Neutrophil (primary cell): Measurements from ENCODE around the gene FOXD3.

Experiments used
- H3K27ac ChIP-seq: fragments of 200-600 bp; sonication (generic); 2 replicates; pipeline ENCODE4 v1.5.1; 2016; ENCODE audit warnings: mild to moderate bottlenecking, moderate library complexity
- H3K27me3 ChIP-seq: fragments of 200-600 bp; sonication (generic); 2 replicates; pipeline ENCODE4 v1.6.0; 2016; ENCODE audit warnings: mild to moderate bottlenecking
- H3K36me3 ChIP-seq: fragments of 200-600 bp; sonication (generic); 2 replicates; pipeline ENCODE4 v1.5.1; 2017
- H3K4me1 ChIP-seq, 2 experiments: fragments of 200-600 bp in 1 of 2; sonication (generic) in 1 of 2; 1 replicate in 1 of 2; 2 replicates in 1 of 2; pipeline versions ENCODE4 v1.5.1 to v1.6.1; 2013 to 2016; ENCODE audit warnings: low read depth in 1 of 2, low read length in 1 of 2, mild to moderate bottlenecking in 1 of 2, moderate library complexity in 1 of 2; ENCODE audit not compliant: control insufficient read depth in 1 of 2, insufficient read depth in 1 of 2
- H3K4me3 ChIP-seq, 2 experiments: fragments of 200-600 bp in 1 of 2; sonication (generic) in 1 of 2; 1 replicate in 1 of 2; 2 replicates in 1 of 2; pipeline ENCODE4 v1.5.1; 2013 to 2016; ENCODE audit warnings: low read depth in 1 of 2, low read length in 1 of 2, mild to moderate bottlenecking in 1 of 2, moderate library complexity in 1 of 2
- H3K9me3 ChIP-seq: fragments of 200-600 bp; sonication (generic); 2 replicates; pipeline ENCODE4 v1.5.1; 2016
- TF ChIP-seq, protein P1 (sequence below): fragments of 200-600 bp; sonication (generic); IDR thresholded peaks from 2 replicates; pipeline ENCODE4 v1.5.1; 2016; ENCODE audit warnings: antibody characterized with exemption

FOXD3 gene

DNA sequence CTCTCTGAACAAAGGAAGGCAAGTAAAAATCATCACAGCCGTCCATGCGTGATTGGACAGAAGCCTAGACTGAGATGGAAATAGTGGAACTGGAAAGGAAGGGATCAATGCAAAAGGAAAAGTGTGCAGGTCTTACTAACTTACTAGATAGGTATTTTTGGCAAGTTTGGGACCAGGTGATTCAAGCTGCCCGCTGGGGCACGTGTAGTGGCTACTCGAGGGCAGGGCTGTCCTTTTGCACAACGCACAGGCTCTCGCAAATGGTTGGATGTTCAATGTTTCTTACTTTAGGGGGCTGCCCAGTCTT, 44.5 kb downstream of the FOXD3 start:
- Histone ChIP-seq H3K9me3 (no peaks in the 10 kb centered on the region), H3K4me1 (peaks cover 14 to 16% of the 10 kb centered on the region in 2 experiments), H3K27me3 (peaks cover 6% of the 10 kb centered on the region), H3K36me3 (peaks cover 12% of the 10 kb centered on the region), H3K4me3 (peak overlapping the region; percentile 70 to 85), H3K27ac (peak overlapping the region; percentile 60)
- TF ChIP-seq, protein P1, sequence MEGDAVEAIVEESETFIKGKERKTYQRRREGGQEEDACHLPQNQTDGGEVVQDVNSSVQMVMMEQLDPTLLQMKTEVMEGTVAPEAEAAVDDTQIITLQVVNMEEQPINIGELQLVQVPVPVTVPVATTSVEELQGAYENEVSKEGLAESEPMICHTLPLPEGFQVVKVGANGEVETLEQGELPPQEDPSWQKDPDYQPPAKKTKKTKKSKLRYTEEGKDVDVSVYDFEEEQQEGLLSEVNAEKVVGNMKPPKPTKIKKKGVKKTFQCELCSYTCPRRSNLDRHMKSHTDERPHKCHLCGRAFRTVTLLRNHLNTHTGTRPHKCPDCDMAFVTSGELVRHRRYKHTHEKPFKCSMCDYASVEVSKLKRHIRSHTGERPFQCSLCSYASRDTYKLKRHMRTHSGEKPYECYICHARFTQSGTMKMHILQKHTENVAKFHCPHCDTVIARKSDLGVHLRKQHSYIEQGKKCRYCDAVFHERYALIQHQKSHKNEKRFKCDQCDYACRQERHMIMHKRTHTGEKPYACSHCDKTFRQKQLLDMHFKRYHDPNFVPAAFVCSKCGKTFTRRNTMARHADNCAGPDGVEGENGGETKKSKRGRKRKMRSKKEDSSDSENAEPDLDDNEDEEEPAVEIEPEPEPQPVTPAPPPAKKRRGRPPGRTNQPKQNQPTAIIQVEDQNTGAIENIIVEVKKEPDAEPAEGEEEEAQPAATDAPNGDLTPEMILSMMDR = no peak

DNA sequence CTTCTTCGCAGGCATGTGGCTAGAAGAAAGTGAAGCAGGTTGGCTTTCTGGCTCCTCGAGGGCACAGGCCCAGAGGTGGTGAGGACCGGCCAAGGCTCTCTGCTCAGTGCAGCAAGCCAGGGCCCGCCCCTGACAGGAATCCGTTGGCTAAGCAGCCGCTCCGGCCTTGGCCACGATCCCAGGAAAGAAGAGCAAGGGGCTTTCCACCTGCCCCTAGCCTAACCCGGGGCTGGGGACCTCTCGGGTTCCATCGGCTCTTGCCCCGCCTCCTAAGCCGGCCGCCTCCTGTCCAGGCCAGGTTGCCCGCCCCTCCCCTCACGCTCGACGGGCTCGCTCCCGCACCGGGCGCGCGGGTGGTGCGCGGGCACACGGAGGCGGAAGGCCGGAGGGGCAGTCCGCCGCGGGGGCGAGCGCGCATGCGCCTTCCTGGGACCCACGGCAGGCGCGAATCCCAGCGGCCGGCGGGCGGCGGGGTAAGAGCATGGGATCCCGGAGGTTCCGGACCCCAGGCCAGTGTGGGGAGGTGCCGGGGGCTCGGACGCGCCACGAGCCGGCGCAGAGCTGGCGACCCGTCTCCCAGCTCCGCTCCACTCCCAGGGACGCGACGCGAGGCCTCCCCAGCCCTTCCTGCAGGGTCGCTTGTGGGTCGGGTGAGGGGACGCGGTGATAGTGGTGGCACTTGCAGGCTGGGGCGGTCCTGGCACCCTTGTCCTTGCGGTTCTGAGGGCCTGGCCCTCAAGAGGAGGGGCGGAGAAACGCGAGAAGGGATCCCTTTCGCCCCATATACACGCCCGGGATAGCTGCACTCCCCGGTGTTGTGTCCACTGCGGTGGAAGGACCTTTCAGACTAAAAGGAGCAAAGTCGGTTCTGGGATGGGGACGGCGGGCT, 45.1 kb downstream of the FOXD3 start, which contains the start of gene ALG6:
Gene ALG6 (plus strand): TSS at position 413 of the 889 bp plus-strand sequence. CDS start 3,351 bp downstream, outside the sequence.
- Histone ChIP-seq H3K4me1 (peaks cover 14 to 16% of the 10 kb centered on the region in 2 experiments), H3K4me3 (peak within 1 kb of the TSS; percentile 70 to 85), H3K27ac (peak within 1 kb of the TSS; percentile 60), H3K36me3 (peaks cover 18% of the 10 kb centered on the region), H3K9me3 (no peaks in the 10 kb centered on the region), H3K27me3 (peaks cover 6% of the 10 kb centered on the region)
- TF ChIP-seq, protein P1 = peak; percentile 33

DNA sequence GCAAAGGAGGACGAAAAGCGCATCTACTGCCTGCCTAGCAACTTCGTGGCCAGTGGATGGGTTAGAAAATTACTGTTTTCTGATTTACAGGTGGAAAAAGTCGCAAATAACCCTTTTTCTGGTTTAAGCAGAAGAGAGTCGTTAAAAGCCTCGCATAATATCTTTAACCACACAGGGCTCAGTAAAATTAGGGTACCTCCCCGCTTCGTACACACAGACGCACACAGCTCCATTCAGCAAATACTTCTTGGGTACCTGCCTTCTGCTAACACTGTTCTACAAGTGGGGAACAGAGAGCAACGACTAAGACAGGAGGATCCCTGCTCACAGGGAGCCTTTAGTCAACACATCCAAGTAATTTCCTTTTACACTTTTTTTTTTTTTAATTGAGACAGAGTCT, 45.8 kb downstream of the FOXD3 start:
- TF ChIP-seq, protein P1 = no peak
- Histone ChIP-seq H3K27me3 (peaks cover 6% of the 10 kb centered on the region), H3K36me3 (peaks cover 24% of the 10 kb centered on the region), H3K27ac (peak overlapping the region; percentile 60), H3K4me1 (peaks cover 14 to 16% of the 10 kb centered on the region in 2 experiments), H3K4me3 (peak overlapping the region; percentile 70 to 85), H3K9me3 (no peaks in the 10 kb centered on the region)
